SH-SY5Y (cell line): ENCODE data around the gene PCNX2.

Experiments used
- GATA2 ChIP-seq: IDR thresholded peaks from 2 replicates; pipeline ENCODE4 v1.6.1; 2011; ENCODE audit warnings: mild to moderate bottlenecking, low read depth, low read length
- GATA3 ChIP-seq: IDR thresholded peaks from 2 replicates; pipeline ENCODE4 v1.6.1; 2011; ENCODE audit warnings: low read depth, mild to moderate bottlenecking, low read length, moderate library complexity

PCNX2 gene

DNA sequence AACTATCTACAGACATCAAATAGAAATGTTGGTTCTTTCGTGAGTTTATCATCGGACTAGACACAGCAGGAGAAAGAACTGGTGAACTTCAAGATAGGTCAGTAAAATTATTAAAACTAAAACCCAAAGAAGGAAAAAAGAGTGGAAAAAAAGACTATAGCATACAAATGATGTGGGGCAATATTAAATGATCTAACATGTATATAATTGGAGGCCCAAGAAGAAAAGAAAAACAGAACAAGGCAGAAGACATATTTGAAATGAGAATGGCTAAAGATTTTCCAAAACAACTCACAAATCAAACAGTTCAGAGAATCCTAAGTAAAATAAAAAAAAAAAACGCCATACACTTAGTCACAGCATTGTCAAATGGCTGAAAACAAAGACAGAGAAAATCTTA is 101.8 kb downstream of the PCNX2 start:
- no peak for TF ChIP-seq GATA3
- TF ChIP-seq GATA2: no peak

DNA sequence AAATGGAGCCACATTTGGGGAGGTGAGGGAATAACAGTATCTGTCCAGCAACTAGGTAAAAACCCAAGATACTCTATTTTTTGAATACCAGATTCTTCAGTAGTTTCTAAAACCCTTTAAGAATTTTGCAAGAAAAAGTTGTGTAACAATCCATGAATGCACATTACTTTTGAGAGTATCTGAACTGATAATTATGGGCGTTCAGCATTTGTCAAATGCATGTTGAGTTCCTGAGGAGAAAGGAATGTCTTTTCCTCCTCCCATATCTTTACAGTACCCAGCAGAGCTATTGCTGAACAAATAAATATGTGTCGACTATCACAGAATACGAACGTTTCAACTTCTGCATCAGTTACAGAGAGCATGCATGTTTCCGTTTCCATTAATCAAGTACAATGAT is 104.5 kb downstream of the PCNX2 start:
- no peak for TF ChIP-seq GATA3
- no peak for TF ChIP-seq GATA2

DNA sequence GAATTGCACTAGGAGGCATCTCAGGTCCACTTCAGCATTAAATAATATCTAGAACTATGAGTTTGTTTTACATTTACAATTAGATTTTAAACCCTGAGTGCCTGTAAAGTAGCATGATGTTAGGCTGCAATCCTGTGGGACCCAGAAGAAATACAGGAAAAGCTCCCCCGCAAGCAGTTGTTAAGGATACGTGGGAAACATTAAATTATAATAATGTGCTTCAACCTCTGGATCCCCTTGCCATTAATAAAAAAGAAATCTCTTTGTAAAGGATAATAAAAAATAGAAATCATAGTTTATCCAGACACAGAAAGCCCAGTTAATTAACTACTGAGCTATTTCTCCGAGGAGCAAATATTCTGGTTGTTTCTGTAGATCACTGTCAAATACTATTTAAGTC is 106.0 kb downstream of the PCNX2 start:
- TF ChIP-seq GATA3: no peak
- TF ChIP-seq GATA2: no peak

DNA sequence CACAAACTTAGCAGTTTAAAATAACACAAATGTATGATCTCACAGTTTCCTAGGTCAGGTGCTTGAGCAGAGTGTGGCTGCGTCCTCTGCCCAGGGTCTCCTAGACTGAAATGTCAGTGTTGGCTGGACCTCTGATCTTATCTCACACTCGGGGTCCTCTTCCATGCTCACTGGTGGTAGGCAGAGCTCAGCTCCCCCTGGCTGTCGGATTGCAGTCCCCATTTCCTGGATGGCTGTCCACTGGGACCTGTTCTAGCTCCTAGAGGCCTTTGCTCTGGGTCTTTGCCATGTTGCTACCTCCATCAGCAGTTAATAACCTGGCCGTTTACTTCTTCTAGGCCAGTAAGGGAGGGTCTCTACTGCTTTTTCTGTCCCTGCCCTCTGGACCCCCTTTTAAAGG is 107.5 kb downstream of the PCNX2 start:
- TF ChIP-seq GATA2: no peak
- TF ChIP-seq GATA3: no peak

DNA sequence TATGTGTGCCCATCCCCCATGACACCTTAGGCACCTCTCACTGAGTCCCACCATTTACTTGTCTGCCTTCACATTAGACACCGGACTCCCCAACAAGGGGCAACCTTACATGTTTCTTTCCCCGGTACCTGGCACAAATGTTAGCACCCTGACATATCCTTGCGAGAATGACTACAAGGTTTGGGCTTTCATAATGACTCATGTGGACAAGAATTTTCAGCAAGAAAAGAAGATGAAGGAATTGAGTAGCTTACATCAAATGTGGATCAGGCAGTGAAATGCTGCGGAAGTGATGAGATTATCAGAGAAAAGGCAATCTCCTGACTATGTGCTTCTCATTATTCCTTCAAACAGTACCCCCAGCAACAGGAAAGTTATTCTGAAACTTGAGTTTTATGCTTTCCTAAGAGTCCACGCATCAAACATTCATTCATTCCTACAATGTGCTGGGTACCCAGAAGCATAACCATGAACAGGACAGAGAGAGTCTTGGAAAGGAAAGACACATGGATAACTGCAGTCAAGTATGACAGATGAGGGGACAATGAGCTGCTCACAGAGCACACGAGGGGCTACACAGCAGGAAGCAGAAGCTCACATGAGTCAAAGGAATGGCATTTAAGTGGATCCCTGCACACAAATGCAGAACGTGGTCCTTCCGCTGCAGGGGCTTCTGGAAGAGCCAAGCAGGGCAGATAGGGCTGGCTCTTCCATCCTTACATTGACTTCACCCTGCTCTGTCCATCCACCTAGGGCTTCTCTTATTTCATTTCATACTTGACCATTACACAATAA is 112.1 kb downstream of the PCNX2 start:
- TF ChIP-seq GATA2: no peak
- no peak for TF ChIP-seq GATA3

DNA sequence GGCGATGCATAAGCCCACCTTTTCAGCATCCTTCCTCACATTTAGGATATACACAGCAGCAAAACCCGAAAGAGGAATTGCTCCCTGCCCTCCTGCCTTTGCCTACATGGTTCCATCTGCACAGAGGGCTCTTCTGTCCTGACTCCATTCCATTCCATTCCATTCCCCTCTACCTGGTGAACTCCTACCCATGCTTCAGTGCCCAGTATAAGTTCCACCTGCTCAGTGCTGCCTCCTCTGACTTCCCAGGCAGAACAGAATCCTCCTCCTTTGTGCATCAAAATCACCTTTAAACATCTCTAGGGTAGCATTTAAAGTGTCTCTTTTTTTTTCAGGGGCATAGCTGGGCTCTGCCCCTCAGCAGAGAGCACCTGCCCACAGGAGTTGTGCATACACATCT is 112.9 kb downstream of the PCNX2 start:
- TF ChIP-seq GATA2 (no peak), GATA3 (no peak)

DNA sequence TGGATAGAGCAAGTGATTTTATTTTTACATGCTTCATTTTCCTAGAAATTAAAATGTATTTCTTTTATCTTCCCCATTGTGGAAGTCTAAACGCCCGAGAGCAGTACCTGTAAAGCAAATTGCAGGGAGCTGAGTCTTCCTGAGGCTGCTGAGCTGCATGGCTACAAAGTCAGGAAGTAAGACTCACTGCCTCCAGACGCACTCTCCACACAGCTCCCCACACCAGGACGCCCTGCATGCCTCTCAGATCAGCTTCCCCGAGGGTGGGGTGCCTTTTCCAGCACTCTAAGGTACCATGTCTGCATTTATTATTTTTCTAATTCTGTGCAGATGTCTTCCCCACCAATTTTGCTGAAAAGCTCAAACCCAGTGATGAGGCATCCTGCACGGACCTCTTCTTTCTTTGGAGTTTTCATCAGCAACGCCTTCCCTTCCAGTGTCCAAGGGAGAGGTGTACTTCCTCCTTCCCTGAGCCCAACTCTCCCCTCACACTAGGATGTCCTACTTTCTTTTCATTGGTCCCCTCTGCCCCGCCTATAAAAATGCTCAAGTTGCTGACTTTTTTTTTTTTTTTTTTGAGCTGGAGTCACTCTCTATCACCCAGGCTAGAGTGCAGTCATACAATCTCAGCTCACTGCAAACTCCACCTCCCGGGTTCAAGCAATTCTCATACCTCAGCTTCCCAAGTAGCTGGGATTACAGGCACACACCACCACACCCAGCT is 114.7 kb downstream of the PCNX2 start:
- TF ChIP-seq GATA3: no peak
- no peak for TF ChIP-seq GATA2

DNA sequence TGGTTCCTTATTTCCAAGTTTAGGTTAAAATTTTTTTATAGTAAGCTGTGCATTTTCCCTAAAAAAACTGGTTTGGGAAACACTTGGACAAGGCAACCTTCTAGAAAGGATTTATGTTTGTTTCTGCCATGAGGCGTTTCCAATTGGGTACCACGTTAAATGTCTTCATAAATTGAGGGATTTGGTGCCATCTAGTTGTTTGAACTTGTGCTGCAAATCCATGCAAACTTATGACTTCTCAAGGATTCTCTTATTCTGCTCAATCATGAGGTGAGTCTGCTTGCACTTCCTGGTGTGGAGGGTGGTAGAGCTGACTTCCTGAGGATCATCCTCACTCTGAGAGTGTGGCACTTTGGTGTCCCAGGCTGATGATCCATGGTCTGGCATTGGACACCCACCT is 123.3 kb downstream of the PCNX2 start:
- TF ChIP-seq GATA3: no peak
- no peak for TF ChIP-seq GATA2

DNA sequence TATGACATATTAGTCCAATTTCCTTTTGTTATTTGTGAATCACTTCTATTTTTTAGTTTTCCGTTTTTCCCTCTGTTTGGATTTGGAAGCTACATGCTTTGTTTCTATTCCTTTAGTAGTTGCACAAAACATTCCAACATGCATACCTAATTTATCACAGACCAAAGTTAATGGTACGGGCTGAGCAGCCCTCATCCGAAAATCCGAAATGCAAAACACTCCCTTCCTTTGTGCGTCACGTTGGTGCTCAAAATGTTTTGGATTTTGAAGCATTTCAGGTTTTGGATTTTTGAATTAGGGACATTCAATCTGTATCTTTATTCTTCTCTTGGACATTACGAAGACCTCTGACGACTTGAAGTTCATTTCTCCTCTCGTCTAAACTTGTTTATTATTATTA is 124.8 kb downstream of the PCNX2 start:
- no peak for TF ChIP-seq GATA3
- no peak for TF ChIP-seq GATA2

DNA sequence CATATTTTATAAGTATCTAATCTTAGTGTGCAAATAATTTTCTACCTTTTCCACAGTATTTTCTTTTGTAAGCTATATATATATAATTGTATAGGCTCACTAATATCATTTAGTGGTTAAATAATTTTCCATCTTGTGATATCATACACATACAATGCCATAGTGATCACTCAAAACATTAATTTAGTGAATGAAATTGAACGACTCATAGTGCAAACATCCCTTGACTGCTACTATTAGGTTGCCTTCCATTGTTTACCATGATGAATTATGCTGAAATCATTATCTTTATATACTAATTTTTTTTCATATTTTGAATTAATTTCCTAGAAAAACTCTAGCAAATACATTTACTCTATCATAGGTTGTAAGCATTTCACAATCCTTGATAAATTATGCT is 127.1 kb downstream of the PCNX2 start:
- no peak for TF ChIP-seq GATA2

DNA sequence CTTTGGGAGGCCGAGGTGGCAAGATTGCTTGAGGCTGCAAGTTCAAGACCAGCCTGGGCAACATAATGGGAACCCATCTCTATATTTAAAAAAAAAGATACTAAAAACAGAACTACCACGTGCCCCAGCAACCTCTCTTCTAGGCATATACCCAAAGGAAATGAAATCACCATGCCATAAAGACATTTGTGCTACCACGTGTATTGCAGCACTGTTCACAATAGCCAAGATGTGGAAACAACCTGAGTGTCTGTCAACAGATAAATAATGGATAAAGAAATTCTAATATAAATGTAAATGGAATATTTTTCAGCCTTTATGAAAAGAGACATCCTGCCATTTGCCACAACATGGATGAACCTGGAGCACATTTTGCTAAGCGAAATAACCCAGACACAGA is 128.6 kb downstream of the PCNX2 start:
- TF ChIP-seq GATA3: no peak
- no peak for TF ChIP-seq GATA2

DNA sequence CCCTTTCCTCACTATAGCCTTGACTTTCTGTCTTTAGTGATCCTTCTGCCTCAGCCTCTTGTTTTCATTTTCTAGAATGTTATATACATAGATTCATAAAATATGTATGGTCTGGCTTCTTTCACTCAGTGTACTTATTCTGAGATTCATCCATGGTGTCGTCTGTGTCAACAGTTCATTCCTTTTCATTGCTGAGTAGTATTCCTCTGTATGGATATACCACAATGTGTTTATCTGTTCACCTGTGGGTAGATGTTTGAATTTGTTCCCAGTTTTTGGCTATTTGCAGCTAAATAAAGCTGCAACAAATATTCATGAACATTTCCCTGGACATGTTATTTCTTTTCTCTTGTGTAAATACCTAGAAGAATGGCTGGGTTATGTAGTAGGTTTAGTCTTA is 131.8 kb downstream of the PCNX2 start:
- TF ChIP-seq GATA3: no peak
- TF ChIP-seq GATA2: no peak

DNA sequence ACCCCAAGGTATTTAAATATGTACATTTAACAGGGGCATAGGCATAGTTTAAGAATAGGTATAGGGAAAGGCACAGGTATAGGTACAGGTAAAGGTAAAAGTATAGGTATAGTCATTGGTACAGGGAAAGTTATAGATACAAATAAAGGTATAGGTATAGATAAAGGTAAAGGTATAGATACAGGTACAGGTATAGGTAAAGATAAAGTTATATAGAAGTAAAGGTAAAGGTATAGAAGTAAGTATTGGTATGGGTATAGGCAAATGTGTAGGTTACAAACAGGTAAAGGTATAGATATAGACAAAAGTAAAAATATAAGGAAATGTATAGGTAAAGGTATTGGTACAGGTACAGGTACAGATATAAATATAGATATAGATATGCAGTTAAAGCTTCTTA is 137.2 kb downstream of the PCNX2 start:
- TF ChIP-seq GATA2 (no peak), GATA3 (no peak)

DNA sequence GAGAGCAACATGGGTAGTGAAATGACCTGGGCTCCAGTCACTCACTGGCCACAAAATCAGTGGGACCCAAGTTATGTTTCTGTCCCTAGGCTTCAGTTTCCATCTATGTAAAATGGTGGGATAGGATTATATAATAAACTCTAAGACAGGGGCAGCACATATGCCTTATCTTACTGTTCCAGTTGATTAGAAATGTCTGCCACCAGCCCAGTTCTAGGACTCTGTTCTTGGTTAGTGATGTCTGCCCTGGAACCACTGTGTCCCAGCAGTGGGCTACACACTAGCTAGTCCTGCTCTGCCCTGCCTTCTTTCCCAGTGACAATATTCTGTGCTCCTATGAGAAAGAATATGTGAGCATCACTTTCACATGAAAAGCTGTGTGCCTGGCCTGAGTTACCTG is 138.3 kb downstream of the PCNX2 start:
- TF ChIP-seq GATA3 (no peak), GATA2 (no peak)

DNA sequence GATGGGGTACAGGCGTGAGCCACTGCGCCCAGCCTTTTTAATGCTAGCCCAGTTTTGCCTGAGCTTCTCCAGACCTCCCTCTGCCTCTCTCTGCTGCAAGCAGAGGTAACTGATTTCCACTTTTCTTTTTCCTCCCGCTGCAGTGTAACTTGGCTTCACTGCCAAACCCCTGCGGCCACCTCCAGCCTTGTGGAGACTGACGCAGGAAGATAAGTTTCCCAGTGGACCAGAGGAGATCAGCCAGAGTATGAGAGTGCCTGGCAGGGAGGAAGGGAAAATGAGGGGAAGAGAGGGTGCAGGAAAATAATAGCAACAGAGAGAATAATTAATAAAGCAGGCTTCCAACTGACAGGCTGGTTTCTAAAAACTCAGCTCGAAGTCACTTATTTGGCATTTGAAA is 143.7 kb downstream of the PCNX2 start:
- TF ChIP-seq GATA3 (no peak), GATA2 (no peak)
